ENCODE data around the gene TAGLN. TPM values are rescaled to one million over a fixed set of nuclear protein-coding genes. Genes with fewer than 3 reads are reported as not detected.

Gene TAGLN
- total and polyA plus RNA-seq, 3 donors from 2014 or later: 167 to 800 (median 187) TPM

GRCh38 chr11:117179048-117179999 lies 19.8 kb upstream of the TAGLN start:
- no peaks in the 10 kb centered on the region for H3K36me3 ChIP-seq (ENCODE audit: low read depth, missing control alignments)
- H3K27ac ChIP-seq: peak overlapping the region; percentile 94 to 98
- intact Hi-C loops (cut with DNase I; ENCODE audit: low total_unique reads): no loop called here
- peaks cover 18% of the 10 kb centered on the region for H3K4me1 ChIP-seq
- WGBS, 2 donors: 1% methylated on average over 18 to 33 of the region's 39 CpGs
- DNase-seq: peak; percentile 44
- TF ChIP-seq, protein P1, sequence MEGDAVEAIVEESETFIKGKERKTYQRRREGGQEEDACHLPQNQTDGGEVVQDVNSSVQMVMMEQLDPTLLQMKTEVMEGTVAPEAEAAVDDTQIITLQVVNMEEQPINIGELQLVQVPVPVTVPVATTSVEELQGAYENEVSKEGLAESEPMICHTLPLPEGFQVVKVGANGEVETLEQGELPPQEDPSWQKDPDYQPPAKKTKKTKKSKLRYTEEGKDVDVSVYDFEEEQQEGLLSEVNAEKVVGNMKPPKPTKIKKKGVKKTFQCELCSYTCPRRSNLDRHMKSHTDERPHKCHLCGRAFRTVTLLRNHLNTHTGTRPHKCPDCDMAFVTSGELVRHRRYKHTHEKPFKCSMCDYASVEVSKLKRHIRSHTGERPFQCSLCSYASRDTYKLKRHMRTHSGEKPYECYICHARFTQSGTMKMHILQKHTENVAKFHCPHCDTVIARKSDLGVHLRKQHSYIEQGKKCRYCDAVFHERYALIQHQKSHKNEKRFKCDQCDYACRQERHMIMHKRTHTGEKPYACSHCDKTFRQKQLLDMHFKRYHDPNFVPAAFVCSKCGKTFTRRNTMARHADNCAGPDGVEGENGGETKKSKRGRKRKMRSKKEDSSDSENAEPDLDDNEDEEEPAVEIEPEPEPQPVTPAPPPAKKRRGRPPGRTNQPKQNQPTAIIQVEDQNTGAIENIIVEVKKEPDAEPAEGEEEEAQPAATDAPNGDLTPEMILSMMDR (IDR thresholded peaks at IDR 0.05): no peak
- TF ChIP-seq POLR2A (IDR thresholded peaks at IDR 0.05): no peak
- peak overlapping the region; percentile 97 to 99 for H3K4me3 ChIP-seq
- no peaks in the 10 kb centered on the region for H3K27me3 ChIP-seq
- no peaks in the 10 kb centered on the region for H3K9me3 ChIP-seq

DNA sequence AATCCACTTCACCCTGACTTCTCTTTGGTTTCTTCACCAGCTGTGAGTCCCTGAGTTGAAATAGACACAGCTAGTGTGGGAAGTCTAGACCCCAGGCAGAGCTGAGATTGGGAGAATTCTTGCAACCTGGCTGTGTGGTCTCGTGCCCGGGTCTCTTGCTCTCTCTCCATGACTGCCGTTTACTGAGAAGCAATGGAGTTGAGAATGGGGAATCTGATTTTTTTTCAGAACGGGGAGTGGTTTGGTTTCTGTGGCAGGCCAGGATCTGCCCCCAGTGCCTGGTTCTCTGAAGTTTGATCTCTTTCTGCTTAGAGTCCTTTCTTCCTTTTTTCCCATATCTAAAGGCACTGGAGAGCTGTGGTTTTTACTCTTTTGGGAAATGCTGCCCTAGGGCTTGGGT lies 19.1 kb upstream of the TAGLN start:
- peak; percentile 16 for DNase-seq
- no peaks in the 10 kb centered on the region for H3K9me3 ChIP-seq
- intact Hi-C loops (cut with DNase I; ENCODE audit: low total_unique reads): no loop called here
- H3K27me3 ChIP-seq: no peaks in the 10 kb centered on the region
- no peaks in the 10 kb centered on the region for H3K36me3 ChIP-seq (ENCODE audit: low read depth, missing control alignments)
- TF ChIP-seq, protein P1 (IDR thresholded peaks at IDR 0.05): no peak
- TF ChIP-seq POLR2A (IDR thresholded peaks at IDR 0.05): no peak
- H3K27ac ChIP-seq: peak overlapping the region; percentile 94 to 98
- peaks cover 18% of the 10 kb centered on the region for H3K4me1 ChIP-seq
- H3K4me3 ChIP-seq: peak overlapping the region; percentile 97 to 99
- WGBS, 2 donors: 16 to 31% methylated on average over 4 of the region's 4 CpGs

GRCh38 chr11:117180661-117181585 lies 18.2 kb upstream of the TAGLN start:
- no peaks in the 10 kb centered on the region for H3K36me3 ChIP-seq (ENCODE audit: low read depth, missing control alignments)
- H3K27ac ChIP-seq: no peak overlapping the region
- H3K9me3 ChIP-seq: no peaks in the 10 kb centered on the region
- 60 to 70% methylated on average over 20 to 22 of the region's 22 CpGs for WGBS, 2 donors
- H3K4me3 ChIP-seq: no peak overlapping the region
- peaks cover 18% of the 10 kb centered on the region for H3K4me1 ChIP-seq
- no peak for TF ChIP-seq POLR2A (IDR thresholded peaks at IDR 0.05)
- TF ChIP-seq, protein P1 (IDR thresholded peaks at IDR 0.05): peak; percentile 51 to 76 (median 66)
- peak; percentile 92 for DNase-seq
- H3K27me3 ChIP-seq: no peaks in the 10 kb centered on the region
- intact Hi-C loops (cut with DNase I; ENCODE audit: low total_unique reads): no loop called here

DNA sequence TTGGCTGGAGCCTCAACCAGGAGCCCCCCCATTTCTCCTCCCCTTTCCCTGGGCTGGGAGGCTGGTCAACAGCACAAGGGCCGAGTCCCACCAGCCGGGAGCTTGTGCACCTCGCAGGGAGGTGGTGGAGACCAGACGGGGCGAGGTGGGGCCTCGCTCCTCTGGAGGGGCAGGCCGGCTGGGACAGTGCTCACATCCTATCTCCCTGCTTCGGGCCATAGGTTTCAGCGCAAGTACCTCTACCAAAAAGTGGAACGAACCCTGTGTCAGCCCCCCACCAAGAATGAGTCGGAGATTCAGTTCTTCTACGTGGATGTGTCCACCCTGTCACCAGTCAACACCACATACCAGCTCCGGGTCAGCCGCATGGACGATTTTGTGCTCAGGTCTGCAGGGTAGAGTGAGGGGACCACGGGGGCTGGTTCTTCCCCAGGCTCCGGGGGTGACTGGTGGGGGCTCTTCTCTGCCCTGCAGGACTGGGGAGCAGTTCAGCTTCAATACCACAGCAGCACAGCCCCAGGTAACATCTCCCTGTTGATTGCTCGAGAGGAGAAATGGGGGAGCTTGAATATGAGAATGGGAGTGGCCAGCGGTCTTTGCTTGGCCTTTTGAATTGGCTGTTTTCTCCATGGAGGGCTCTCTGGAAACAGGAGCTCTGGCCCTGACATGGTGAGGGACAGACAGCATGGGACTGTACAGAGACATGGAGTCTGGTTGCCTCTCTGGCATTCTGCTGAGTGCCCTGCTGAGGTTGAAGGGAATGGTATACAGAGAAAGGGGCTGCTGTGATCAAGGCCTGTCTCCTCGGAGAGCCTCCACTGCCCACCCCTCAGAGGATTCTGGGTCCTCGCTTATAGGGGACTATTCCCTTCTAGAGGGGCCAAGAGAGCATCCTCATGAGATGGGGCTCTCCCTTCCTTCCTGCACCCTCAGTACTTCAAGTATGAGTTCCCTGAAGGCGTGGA lies 17.3 kb upstream of the TAGLN start:
- intact Hi-C loops (cut with DNase I; ENCODE audit: low total_unique reads): no loop called here

More for the DNA sequence above, 17.3 kb upstream of the TAGLN start:
- TF ChIP-seq, protein P1 (IDR thresholded peaks at IDR 0.05): no peak
- no peak for TF ChIP-seq POLR2A (IDR thresholded peaks at IDR 0.05)
- peaks cover 25% of the 10 kb centered on the region for H3K4me1 ChIP-seq
- no peak overlapping the region for H3K27ac ChIP-seq
- no peak overlapping the region for H3K4me3 ChIP-seq
- no peaks in the 10 kb centered on the region for H3K36me3 ChIP-seq (ENCODE audit: low read depth, missing control alignments)
- 95% methylated on average over 15 to 22 of the region's 22 CpGs for WGBS, 2 donors
- H3K27me3 ChIP-seq: no peaks in the 10 kb centered on the region
- peak; percentile 12 for DNase-seq
- H3K9me3 ChIP-seq: no peaks in the 10 kb centered on the region

Measured in testis (tissue), 3 donors.